Lower leg skin (tissue), 3 donors: Measurements from ENCODE around the gene CYTH3.

ENCODE experiments used
- CTCF ChIP-seq, 3 donors: fragments of 450-650 bp; IDR thresholded peaks; one replicate each; pipeline ENCODE4 v1.5.1; 2016; ENCODE audit warnings: antibody characterized with exemption in 3 of 3, mild to moderate bottlenecking in 3 of 3, moderate library complexity in 2 of 3
- POLR2A ChIP-seq, 2 donors: fragments of 450-650 bp; IDR thresholded peaks; one replicate each; pipeline ENCODE4 v1.6.1; 2016 to 2017; ENCODE audit warnings: antibody characterized with exemption in 2 of 2, mild to moderate bottlenecking in 1 of 2, moderate library complexity in 1 of 2

GRCh38 chr7:6286486-6286885, 14.1 kb upstream of the CYTH3 start:
- TF ChIP-seq CTCF (IDR thresholded peaks at IDR 0.05) = no peak
- TF ChIP-seq POLR2A (IDR thresholded peaks at IDR 0.05) = no peak
